Measurements from ENCODE around the gene MAN2A1.

DNA sequence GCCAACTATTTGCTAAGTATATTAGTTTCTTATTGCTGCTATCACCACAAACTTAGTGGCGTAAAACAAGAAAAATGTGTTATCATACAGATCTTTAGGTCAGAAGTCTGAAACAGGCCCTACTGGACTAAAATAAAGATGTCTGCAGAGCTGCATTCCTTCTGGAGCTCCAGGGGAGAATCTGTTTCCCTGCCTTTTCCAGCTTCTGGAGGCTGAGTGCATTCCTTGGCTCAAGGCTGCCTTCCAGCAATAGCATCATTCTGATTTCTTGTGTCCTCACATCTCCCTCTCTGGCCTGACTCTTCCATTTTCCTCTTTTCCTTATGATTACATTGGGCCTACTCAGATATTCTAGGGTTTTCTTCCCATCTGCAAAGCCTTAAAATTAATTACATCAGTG is 15.9 kb downstream of the MAN2A1 start:
- TF ChIP-seq, protein P1, sequence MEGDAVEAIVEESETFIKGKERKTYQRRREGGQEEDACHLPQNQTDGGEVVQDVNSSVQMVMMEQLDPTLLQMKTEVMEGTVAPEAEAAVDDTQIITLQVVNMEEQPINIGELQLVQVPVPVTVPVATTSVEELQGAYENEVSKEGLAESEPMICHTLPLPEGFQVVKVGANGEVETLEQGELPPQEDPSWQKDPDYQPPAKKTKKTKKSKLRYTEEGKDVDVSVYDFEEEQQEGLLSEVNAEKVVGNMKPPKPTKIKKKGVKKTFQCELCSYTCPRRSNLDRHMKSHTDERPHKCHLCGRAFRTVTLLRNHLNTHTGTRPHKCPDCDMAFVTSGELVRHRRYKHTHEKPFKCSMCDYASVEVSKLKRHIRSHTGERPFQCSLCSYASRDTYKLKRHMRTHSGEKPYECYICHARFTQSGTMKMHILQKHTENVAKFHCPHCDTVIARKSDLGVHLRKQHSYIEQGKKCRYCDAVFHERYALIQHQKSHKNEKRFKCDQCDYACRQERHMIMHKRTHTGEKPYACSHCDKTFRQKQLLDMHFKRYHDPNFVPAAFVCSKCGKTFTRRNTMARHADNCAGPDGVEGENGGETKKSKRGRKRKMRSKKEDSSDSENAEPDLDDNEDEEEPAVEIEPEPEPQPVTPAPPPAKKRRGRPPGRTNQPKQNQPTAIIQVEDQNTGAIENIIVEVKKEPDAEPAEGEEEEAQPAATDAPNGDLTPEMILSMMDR (IDR thresholded peaks at IDR 0.05) = no peak
- TF ChIP-seq POLR2A (IDR thresholded peaks at IDR 0.05) = no peak
